Choroid plexus epithelial cell (primary cell): ENCODE data around the gene RCOR1.
"Not testable (repeated sequence)": the region's sequence is repeated elsewhere in the genome, so short reads cannot be mapped to it uniquely, and the experiment has no call there.

Experiments used
- DNase-seq: peaks from one replicate; pipeline ENCODE4 v3.0.0-alpha.2; 2010; ENCODE audit warnings: low read depth
- H3K4me3 ChIP-seq: 2 replicates; pipeline ENCODE4 v1.5.1; 2011; ENCODE audit warnings: low read depth, mild to moderate bottlenecking, control low read depth, low read length, moderate library complexity
- CTCF ChIP-seq: conservative IDR thresholded peaks from 2 replicates; pipeline ENCODE4 v1.5.1; 2011; ENCODE audit warnings: low read depth, mild to moderate bottlenecking, control low read depth, inconsistent platforms, low read length, moderate library complexity

RCOR1 gene

DNA sequence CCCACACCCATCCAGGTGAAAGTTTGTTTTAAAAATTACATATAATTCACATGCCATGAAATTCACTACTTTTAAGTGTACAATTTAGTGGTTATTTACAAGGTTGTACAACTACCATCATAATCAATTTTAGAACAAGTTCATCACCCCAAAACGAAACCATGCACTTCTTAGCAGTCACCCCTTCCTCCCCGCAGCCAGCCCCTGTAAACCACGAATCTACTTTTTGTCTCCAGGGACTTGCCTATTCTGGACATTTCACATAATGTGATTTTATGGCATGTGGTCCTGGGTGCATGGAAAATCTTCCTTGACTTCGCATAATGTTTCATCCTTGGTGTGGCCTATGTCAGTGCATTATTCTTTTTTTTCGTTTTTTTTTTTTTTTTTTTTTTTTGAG, 165.6 kb downstream of the RCOR1 start:
- no peak for DNase-seq

GRCh38 chr14:102759456-102760187, 167.2 kb downstream of the RCOR1 start:
- no peak overlapping the region for H3K4me3 ChIP-seq
- no peak for DNase-seq
- TF ChIP-seq CTCF: no peak

More for the DNA sequence above, 165.6 kb downstream of the RCOR1 start:
- no peak for TF ChIP-seq CTCF
- no peak overlapping the region for H3K4me3 ChIP-seq

DNA sequence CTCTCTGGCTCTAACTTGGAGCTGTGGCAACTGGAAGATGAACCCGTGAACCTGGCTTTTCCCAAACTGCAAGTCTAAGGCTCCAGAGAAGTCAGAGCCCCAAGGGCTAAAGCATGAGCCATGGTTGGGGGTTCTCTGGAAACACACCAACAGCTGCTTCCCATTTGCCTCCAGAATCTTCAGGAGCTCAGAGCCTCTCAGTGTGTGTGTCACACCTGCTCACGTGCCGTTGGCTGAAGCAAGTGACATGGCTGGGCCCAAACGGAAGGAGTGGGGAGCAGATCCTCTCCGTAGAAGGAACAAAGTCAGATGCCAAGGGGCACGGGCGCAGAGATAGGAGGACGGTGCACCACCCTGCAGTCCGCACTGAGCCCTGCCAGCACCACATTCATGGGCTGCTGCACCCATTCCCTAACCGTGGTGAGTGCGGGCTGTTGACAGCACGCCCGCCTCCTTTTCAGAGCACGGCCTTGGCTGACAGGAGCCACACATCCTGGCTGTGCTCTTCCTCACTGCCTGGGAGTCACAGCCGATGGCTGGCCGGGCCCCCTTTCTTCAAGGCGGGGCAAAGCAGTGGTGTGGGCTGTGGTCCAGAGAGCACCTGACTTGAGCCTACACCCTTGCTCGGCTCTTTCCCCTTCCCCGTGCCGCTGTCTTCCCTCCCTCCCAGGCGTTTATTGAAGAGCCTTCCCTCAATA, 168.2 kb downstream of the RCOR1 start:
- H3K4me3 ChIP-seq: no peak overlapping the region
- no peak for TF ChIP-seq CTCF
- DNase-seq: no peak

GRCh38 chr14:102761206-102761605, 168.8 kb downstream of the RCOR1 start:
- no peak for TF ChIP-seq CTCF
- no peak for DNase-seq
- H3K4me3 ChIP-seq: no peak overlapping the region

- TF ChIP-seq CTCF: no peak
- no peak overlapping the region for H3K4me3 ChIP-seq
- no peak for DNase-seq
Observed at GRCh38 chr14:102764220-102764671, 171.8 kb downstream of the RCOR1 start.

- not testable (repeated sequence) for DNase-seq, H3K4me3 ChIP-seq
Observed at GRCh38 chr14:102765770-102766169, 173.3 kb downstream of the RCOR1 start.

- TF ChIP-seq CTCF: no peak
- DNase-seq: no peak
- H3K4me3 ChIP-seq: no peak overlapping the region
Observed at GRCh38 chr14:102768223-102769048, 176.0 kb downstream of the RCOR1 start.
